Type B pancreatic cell (in vitro differentiated cells): ENCODE data around the gene GPS1. TPM values are rescaled to one million over a fixed set of nuclear protein-coding genes. Genes with fewer than 3 reads are reported as not detected.

ENCODE experiments used
- DNase-seq: peaks from one replicate; pipeline ENCODE4 v3.0.0; 2021; ENCODE audit warnings: mixed read lengths; ENCODE audit not compliant: unreplicated experiment; ENCODE audit errors: extremely low spot score
- H3K27ac Mint-ChIP-seq: 2 replicates; pipeline ENCODE4 v1.8.0; 2021; ENCODE audit warnings: mild to moderate bottlenecking, mixed read lengths
- H3K27me3 Mint-ChIP-seq: 2 replicates; pipeline ENCODE4 v1.8.0; 2021; ENCODE audit warnings: mixed read lengths
- H3K36me3 Mint-ChIP-seq: 2 replicates; pipeline ENCODE4 v1.8.0; 2021; ENCODE audit warnings: mixed read lengths
- H3K4me1 Mint-ChIP-seq: one replicate; pipeline ENCODE4 v1.8.0; 2021; ENCODE audit warnings: mixed read lengths; ENCODE audit not compliant: unreplicated experiment
- H3K4me3 Mint-ChIP-seq: 2 replicates; pipeline ENCODE4 v1.8.0; 2021; ENCODE audit warnings: mild to moderate bottlenecking, mixed read lengths
- H3K9me3 Mint-ChIP-seq: 2 replicates; pipeline ENCODE4 v1.8.0; 2021; ENCODE audit warnings: mixed read lengths
- CTCF ChIP-seq: fragments of 200-600 bp; sonication (generic); conservative IDR thresholded peaks from 2 replicates; pipeline ENCODE4 v1.5.0; 2021; ENCODE audit warnings: antibody characterized with exemption, mild to moderate bottlenecking
- total RNA-seq: library from RNA; stranded (reverse); gene quantifications from 2 replicates; pipeline ENCODE4 v1.2.1, GENCODE V29; 2021; ENCODE audit warnings: low replicate concordance

Gene GPS1
- total RNA-seq, 1 donor from 2014 or later: 111 TPM

DNA sequence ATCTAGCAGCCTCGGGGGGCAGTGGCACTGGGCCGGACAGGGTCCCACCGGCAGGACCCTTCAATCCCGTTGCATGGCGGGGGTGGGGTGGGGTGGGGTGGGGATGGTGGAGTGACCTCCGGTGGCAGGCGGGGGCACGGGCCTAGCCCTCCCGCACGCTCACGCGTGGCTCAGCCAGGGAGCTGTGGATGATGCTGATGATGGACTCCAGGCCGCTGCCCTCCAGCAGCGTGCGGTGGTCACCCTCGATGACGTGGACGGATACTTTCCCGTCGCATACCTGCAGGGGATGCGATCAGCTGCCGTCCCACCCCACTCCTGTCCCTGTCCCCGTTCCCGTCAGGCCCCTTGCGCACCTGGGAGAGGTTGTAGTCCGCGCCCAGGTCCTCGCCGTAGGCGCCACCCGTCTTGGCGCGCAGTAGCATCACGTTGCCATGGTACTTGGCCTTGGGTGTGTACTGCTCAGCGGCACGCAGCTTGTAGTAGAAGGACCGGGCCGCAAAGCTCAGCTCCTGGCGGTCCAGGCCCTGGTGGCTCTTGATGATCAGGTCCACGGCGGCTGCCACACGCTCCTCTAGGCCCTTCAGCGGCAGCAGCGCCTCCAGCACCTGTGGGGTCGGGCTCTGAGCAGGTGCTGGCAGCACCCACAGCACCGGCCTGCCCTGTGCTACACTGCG, 27.4 kb downstream of the GPS1 start:
- DNase-seq: no peak
- peaks cover 4% of the 10 kb centered on the region for H3K27me3 Mint-ChIP-seq
- H3K4me1 Mint-ChIP-seq: no peaks in the 10 kb centered on the region
- no peak overlapping the region for H3K4me3 Mint-ChIP-seq
- H3K9me3 Mint-ChIP-seq: no peaks in the 10 kb centered on the region
- no peak for TF ChIP-seq CTCF
- H3K27ac Mint-ChIP-seq: no peak overlapping the region
- no peaks in the 10 kb centered on the region for H3K36me3 Mint-ChIP-seq

DNA sequence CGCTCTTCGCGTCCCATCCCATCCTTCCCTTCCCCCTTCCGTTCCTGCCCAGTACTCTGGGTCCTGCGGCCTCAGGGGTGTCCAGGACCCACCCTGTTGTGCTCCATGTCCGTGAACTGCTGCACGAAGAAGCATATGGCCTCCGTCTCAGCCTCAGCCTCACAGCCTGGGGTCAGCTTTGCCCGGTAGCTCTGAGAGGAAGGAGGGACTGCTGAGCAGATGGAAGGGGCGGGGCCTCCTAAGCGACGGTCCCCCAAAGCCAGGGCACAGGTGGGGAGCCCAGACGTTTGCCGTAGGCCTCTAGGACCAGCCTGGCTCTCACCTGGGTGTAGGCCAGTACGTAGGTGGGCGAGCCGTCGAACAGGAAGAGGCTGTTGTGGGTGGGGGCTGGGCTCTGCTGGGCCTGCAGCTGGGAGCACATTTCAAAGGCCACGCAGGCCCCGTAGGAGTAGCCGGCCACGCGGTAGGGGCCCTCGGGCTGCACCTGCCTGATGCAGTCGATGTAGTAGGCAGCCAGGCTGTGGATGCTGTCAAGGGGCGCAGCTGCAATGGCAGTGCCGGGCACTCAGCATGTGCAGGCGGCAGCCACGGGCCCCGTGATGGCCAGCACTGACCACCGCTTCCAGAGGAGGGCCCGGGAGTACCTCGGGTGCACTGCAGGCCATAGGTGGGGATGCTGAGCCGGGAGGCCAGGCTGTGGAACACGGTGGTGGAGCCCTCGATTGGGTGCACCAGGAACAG, 28.5 kb downstream of the GPS1 start:
- TF ChIP-seq CTCF: no peak
- H3K9me3 Mint-ChIP-seq: no peaks in the 10 kb centered on the region
- H3K4me3 Mint-ChIP-seq: no peak overlapping the region
- no peak overlapping the region for H3K27ac Mint-ChIP-seq
- H3K27me3 Mint-ChIP-seq: no peaks in the 10 kb centered on the region
- no peaks in the 10 kb centered on the region for H3K4me1 Mint-ChIP-seq
- no peak for DNase-seq
- no peaks in the 10 kb centered on the region for H3K36me3 Mint-ChIP-seq

DNA sequence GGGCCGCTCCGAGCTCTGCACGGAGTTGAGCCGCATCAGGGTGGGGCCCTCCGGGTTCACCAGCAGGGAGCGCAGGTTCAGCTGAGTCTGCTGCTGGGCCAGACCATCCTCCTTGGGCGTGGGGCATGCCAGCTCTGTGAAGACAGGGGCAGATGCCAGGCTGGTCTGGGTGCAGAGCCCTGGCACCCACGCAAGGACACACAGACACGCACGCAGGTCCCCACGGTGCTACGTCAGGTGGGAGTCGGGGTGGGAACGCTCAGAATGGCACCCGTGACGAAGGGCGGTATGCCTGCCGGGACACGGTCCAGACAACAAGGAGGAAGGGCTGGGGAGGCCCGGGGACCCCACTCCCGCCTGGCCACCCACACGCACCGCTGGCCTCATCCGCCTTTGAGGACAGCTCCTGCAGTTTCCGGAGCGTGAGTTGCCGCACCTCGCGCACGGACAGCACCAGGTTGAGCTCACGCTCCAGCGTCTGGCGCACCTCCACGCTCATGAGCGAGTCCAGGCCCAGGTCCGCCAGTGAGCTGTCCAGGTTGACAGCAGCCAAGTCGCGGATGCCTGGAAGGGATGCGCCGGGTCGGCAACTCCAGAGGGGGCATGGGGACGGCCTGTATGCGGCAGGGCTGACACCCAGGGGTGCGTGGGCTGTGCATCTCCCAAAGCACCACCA, 29.2 kb downstream of the GPS1 start:
- no peaks in the 10 kb centered on the region for H3K36me3 Mint-ChIP-seq
- no peak overlapping the region for H3K27ac Mint-ChIP-seq
- H3K9me3 Mint-ChIP-seq: no peaks in the 10 kb centered on the region
- DNase-seq: no peak
- TF ChIP-seq CTCF: no peak
- H3K4me1 Mint-ChIP-seq: no peaks in the 10 kb centered on the region
- no peak overlapping the region for H3K4me3 Mint-ChIP-seq
- no peaks in the 10 kb centered on the region for H3K27me3 Mint-ChIP-seq

GRCh38 chr17:82081546-82081945, 29.8 kb downstream of the GPS1 start:
- Mint-ChIP-seq H3K4me1 (no peaks in the 10 kb centered on the region), H3K27ac (no peak overlapping the region), H3K36me3 (no peaks in the 10 kb centered on the region), H3K9me3 (no peaks in the 10 kb centered on the region), H3K4me3 (no peak overlapping the region), H3K27me3 (no peaks in the 10 kb centered on the region)
- DNase-seq: no peak
- TF ChIP-seq CTCF: no peak

- no peak for DNase-seq
- no peaks in the 10 kb centered on the region for H3K27me3 Mint-ChIP-seq
- H3K27ac Mint-ChIP-seq: no peak overlapping the region
- H3K4me3 Mint-ChIP-seq: no peak overlapping the region
- no peaks in the 10 kb centered on the region for H3K9me3 Mint-ChIP-seq
- H3K36me3 Mint-ChIP-seq: no peaks in the 10 kb centered on the region
- no peak for TF ChIP-seq CTCF
- H3K4me1 Mint-ChIP-seq: no peaks in the 10 kb centered on the region
Measured at GRCh38 chr17:82081966-82082365, 30.3 kb downstream of the GPS1 start.
